Lower leg skin (tissue), 3 donors: Measurements from ENCODE around the gene MEIKIN.

Experiments
- CTCF ChIP-seq, 3 donors: fragments of 450-650 bp; IDR thresholded peaks; one replicate each; pipeline ENCODE4 v1.5.1; 2016; ENCODE audit warnings: antibody characterized with exemption in 3 of 3, mild to moderate bottlenecking in 3 of 3, moderate library complexity in 2 of 3
- POLR2A ChIP-seq, 2 donors: fragments of 450-650 bp; IDR thresholded peaks; one replicate each; pipeline ENCODE4 v1.6.1; 2016 to 2017; ENCODE audit warnings: antibody characterized with exemption in 2 of 2, mild to moderate bottlenecking in 1 of 2, moderate library complexity in 1 of 2

- no peak for TF ChIP-seq POLR2A (IDR thresholded peaks at IDR 0.05)
- TF ChIP-seq CTCF (IDR thresholded peaks at IDR 0.05), result no peak
Observed at GRCh38 chr5:131980696-131981095, 35.2 kb upstream of the MEIKIN start.
